K562 (cell line): Measurements from ENCODE around the gene TRPC4. TPM values are rescaled to one million over a fixed set of nuclear protein-coding genes. Genes with fewer than 3 reads are reported as not detected.

Source experiments
- ATAC-seq: fragments of 200-7000 bp; cut with Tn5 transposase; 3 replicates; pipeline ENCODE4 v1.9.1; 2020; ENCODE audit warnings: moderate library complexity
- BruUV-seq: library from RNA; stranded (reverse); fragments of 400-500 nt; replicated peaks from 2 replicates; lab custom pipeline; 2021; lab: Mats Ljungman, UMichigan
- CTCF ChIA-PET: fragments of 300-600 bp; formaldehyde crosslinking; extraction: SDS; loops from one replicate; lab custom pipeline; 2021; ENCODE audit warnings: low intra/inter-chr PET ratio; lab: Yijun Ruan, JAX
- POLR2A ChIA-PET: fragments of 300-600, 350-650 bp; sonication (Branson Sonifier 250); formaldehyde crosslinking; extraction: SDS; loops from one replicate; lab custom pipeline; 2021; ENCODE audit warnings: antibody characterized with exemption, inconsistent platforms; lab: Yijun Ruan, JAX
- DNase-seq, 4 experiments: peaks; one replicate each; pipeline versions ENCODE4 v3.0.0 to v3.0.0-alpha.2; 2011 to 2018; ENCODE audit warnings: low spot score in 3 of 4, mixed read lengths in 3 of 4; ENCODE audit errors: extremely low read depth in 1 of 4
- FAIRE-seq: peaks from 2 replicates; lab custom pipeline; 2011; peaks lifted over from hg19 to GRCh38; lab: Jason Lieb, UNC
- H2AFZ ChIP-seq: 2 replicates; pipeline ENCODE4 v1.6.0; 2011; ENCODE audit warnings: low read depth, low read length, control low read depth, inconsistent platforms
- H3K27ac ChIP-seq: fragments of 200-600 bp; 3 replicates; pipeline ENCODE4 v1.8.0; 2011; ENCODE audit warnings: low read depth, mild to moderate bottlenecking, control low read depth, inconsistent platforms, low read length, moderate library complexity, mixed read lengths; ENCODE audit errors: extremely low read depth
- H3K27me3 ChIP-seq, 2 experiments: fragments of 300-600 bp in 1 of 2; 2 replicates in 1 of 2; 3 replicates in 1 of 2; pipeline versions ENCODE4 v1.6.0 to v1.8.0; 2011; ENCODE audit warnings: inconsistent platforms in 2 of 2, low read length in 2 of 2, mild to moderate bottlenecking in 1 of 2, mixed read lengths in 1 of 2, moderate library complexity in 1 of 2; ENCODE audit not compliant: control insufficient read depth in 2 of 2, insufficient read depth in 2 of 2
- H3K36me3 ChIP-seq: fragments of 300-600 bp; 3 replicates; pipeline ENCODE4 v1.8.0; 2011; ENCODE audit warnings: mild to moderate bottlenecking, low read length, inconsistent platforms; ENCODE audit not compliant: control insufficient read depth, insufficient read depth
- H3K4me1 ChIP-seq, 2 experiments: fragments of 200-600 bp in 1 of 2; replicated peaks in 1 of 2; 2 replicates in 1 of 2; 3 replicates in 1 of 2; pipeline versions ENCODE4 v1.5.1 to v1.8.0; 2011; ENCODE audit warnings: inconsistent platforms in 2 of 2, low read length in 2 of 2, mild to moderate bottlenecking in 1 of 2, mixed read lengths in 1 of 2, moderate library complexity in 1 of 2; ENCODE audit not compliant: control insufficient read depth in 2 of 2, insufficient read depth in 2 of 2
- H3K4me2 ChIP-seq: 2 replicates; pipeline ENCODE4 v1.6.1; 2011; ENCODE audit warnings: low read length, control low read depth, inconsistent platforms, mixed read lengths; ENCODE audit not compliant: insufficient read depth
- H3K4me3 ChIP-seq: fragments of 200-600 bp; sonication (generic), shearing (Covaris generic); 2 replicates; pipeline ENCODE4 v1.5.1; 2016; ENCODE audit warnings: control low read depth, inconsistent platforms
- H3K79me2 ChIP-seq: fragments of 200-600 bp; 3 replicates; pipeline ENCODE4 v1.8.0; 2011; ENCODE audit warnings: low read length, inconsistent platforms; ENCODE audit not compliant: control insufficient read depth, insufficient read depth
- H3K9ac ChIP-seq, 2 experiments: 2 replicates each; pipeline versions ENCODE4 v1.6.0 to v1.6.1; 2011; ENCODE audit warnings: low read depth in 2 of 2, low read length in 2 of 2, control low read depth in 1 of 2, inconsistent platforms in 1 of 2, mild to moderate bottlenecking in 1 of 2, mixed read lengths in 1 of 2; ENCODE audit not compliant: insufficient read depth in 1 of 2
- H3K9me1 ChIP-seq: one replicate; pipeline ENCODE4 v1.6.0; 2011; ENCODE audit warnings: inconsistent platforms, mild to moderate bottlenecking, low read length, moderate library complexity; ENCODE audit not compliant: control insufficient read depth, insufficient read depth
- H3K9me3 ChIP-seq: replicated peaks from 2 replicates; pipeline ENCODE4 v1.5.1; 2011; ENCODE audit warnings: low read depth, low read length, inconsistent platforms; ENCODE audit not compliant: control insufficient read depth, insufficient read depth
- H4K20me1 ChIP-seq: replicated peaks from 2 replicates; pipeline ENCODE4 v1.6.1; 2011; ENCODE audit warnings: low read length, inconsistent platforms, mixed read lengths; ENCODE audit not compliant: control insufficient read depth, insufficient read depth
- BRD4 ChIP-seq: fragments of 200-600 bp; sonication (generic); IDR thresholded peaks from 2 replicates; pipeline ENCODE4 v1.6.1; 2017; ENCODE audit warnings: inconsistent platforms
- FOXO4 ChIP-seq: fragments of 450-650 bp; formaldehyde crosslinking; IDR thresholded peaks from 2 replicates; pipeline ENCODE4 v1.4.0; 2020; ENCODE audit warnings: mild to moderate bottlenecking, moderate library complexity
- LEF1 ChIP-seq: fragments of 450-650 bp; IDR thresholded peaks from 2 replicates; pipeline ENCODE4 v1.6.1; 2016; ENCODE audit warnings: mild to moderate bottlenecking
- TBP ChIP-seq: optimal IDR thresholded peaks from 2 replicates; pipeline ENCODE3; 2011; ENCODE audit warnings: low read depth, low read length, improper control_type of control experiment
- ZC3H4 ChIP-seq: sonication (generic); formaldehyde crosslinking; IDR thresholded peaks from 2 replicates; pipeline ENCODE4 v1.9.0; 2021; ENCODE audit warnings: missing genetic modification reagents, borderline replicate concordance
- WGBS: fragments of 100-300 bp; shearing (Covaris generic); methylation state at CpG from one replicate; pipeline ENCODE4 v1.1.6; 2016; ENCODE audit warnings: low coverage, mixed read lengths; ENCODE audit not compliant: insufficient coverage; ENCODE audit errors: missing lambda C conversion rate; 5-methylcytosine and 5-hydroxymethylcytosine counted together
- in situ Hi-C: fragments of 300-500 bp; cut with MboI; formaldehyde crosslinking; loops from 4 replicates; pipeline ENCODE4 v1.15.0; 2018; ENCODE audit warnings: inconsistent platforms, mixed read lengths
- intact Hi-C: fragments of 100-400 bp; cut with micrococcal nuclease; formaldehyde crosslinking; loops from 2 replicates; pipeline ENCODE4 v1.14.2; 2022
- polyA plus RNA-seq, 8 experiments: library from polyadenylated mRNA; depleted of rRNA in 4 of 8; stranded (reverse) in 5 of 8; unstranded in 3 of 8; fragments of >200 nt; fragmentation: Nextera tagmentation in 2 of 8; fragmentation: Illumina TruSeq in 1 of 8; extraction: Ambion mirVana in 2 of 8; extraction: Trizol in 1 of 8; gene quantifications; 2 replicates each; pipeline versions ENCODE4 v1.2.1 to v1.2.3, GENCODE V29; 2011 to 2014; ENCODE audit warnings: inconsistent platforms in 1 of 8, missing spikeins in 1 of 8
- total RNA-seq, 7 experiments: library from RNA; depleted of rRNA in 6 of 7; stranded (reverse); fragments of >200 nt in 6 of 7; fragmentation: Illumina TruSeq in 2 of 7; extraction: Trizol in 2 of 7; gene quantifications; 2 replicates each; pipeline versions ENCODE4 v1.2.1 to v1.2.3, GENCODE V29; 2011 to 2021; ENCODE audit warnings: low replicate concordance in 1 of 7
- TF ChIP-seq, protein P1 (sequence below): fragments of 450-650 bp; formaldehyde crosslinking; IDR thresholded peaks from 2 replicates; pipeline ENCODE4 v1.4.0; 2020; ENCODE audit warnings: mild to moderate bottlenecking
- TF ChIP-seq, protein P2 (sequence below): fragments of 450-650 bp; formaldehyde crosslinking; IDR thresholded peaks from 2 replicates; pipeline ENCODE4 v1.4.0; 2020; ENCODE audit warnings: mild to moderate bottlenecking, moderate library complexity

TRPC4 gene
- total and polyA plus RNA-seq, 9 of the 15 experiments (the other 6 are each of a cell fraction or from before 2014, with no cell fraction given), result 0.03 to 0.04 TPM; not detected in 7

- no peaks in the 10 kb centered on the region for H3K9me3 ChIP-seq
- H3K27me3 ChIP-seq, result no peaks in the 10 kb centered on the region
- H3K27ac ChIP-seq, result no peak overlapping the region
- no peaks in the 10 kb centered on the region for H3K4me1 ChIP-seq
- no TSS peak for BruUV-seq
- DNase-seq (no peak), ATAC-seq (no peak), FAIRE-seq (no peak)
- H3K36me3 ChIP-seq, result no peaks in the 10 kb centered on the region
- TF ChIP-seq LEF1, result no peak
- TF ChIP-seq BRD4, result no peak
- TF ChIP-seq, protein P1, sequence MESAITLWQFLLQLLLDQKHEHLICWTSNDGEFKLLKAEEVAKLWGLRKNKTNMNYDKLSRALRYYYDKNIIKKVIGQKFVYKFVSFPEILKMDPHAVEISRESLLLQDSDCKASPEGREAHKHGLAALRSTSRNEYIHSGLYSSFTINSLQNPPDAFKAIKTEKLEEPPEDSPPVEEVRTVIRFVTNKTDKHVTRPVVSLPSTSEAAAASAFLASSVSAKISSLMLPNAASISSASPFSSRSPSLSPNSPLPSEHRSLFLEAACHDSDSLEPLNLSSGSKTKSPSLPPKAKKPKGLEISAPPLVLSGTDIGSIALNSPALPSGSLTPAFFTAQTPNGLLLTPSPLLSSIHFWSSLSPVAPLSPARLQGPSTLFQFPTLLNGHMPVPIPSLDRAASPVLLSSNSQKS, result no peak
- intact Hi-C loops (no loop called here), in situ Hi-C loops (no loop called here)
- 0% methylated on average over 4 of the region's 4 CpGs for WGBS
- H4K20me1 ChIP-seq, result no peaks in the 10 kb centered on the region
- CTCF ChIA-PET, result no interaction called here
- H2AFZ ChIP-seq, result no peak overlapping the region
- H3K4me2 ChIP-seq, result no peak overlapping the region
- H3K9ac ChIP-seq, result no peak overlapping the region
- H3K9me1 ChIP-seq, result no peaks in the 10 kb centered on the region
- H3K79me2 ChIP-seq, result no peaks in the 10 kb centered on the region
- H3K4me3 ChIP-seq, result no peak overlapping the region
- POLR2A ChIA-PET, result no interaction called here
Measured at GRCh38 chr13:37627428-37627827, 242.1 kb downstream of the TRPC4 start.

DNA sequence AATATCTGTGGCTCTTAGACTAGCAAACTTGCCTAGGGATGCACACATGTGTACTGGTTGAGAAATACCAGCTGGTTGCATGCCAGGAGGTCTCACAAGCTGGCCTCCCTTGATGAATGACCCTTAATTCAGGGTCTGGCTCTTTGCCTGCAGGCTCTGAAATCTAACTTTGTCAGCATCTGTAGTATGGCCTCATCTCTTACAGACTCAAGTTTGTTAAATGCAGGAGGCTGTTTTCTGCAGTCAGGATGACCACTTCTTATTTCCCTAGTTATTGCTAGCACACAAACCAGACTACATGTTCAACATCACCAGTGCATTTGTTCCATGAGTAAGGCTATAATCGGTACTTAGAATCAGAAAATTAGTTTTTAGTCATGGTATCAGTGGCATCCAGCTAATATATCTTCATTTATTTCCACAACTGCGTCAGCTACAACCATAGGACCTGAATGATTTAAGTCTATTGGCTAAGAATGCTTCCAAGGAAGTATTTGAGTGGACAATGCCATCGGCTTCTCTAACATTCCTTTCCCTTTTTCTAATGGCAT, 247.7 kb downstream of the TRPC4 start:
- CTCF ChIA-PET, result no interaction called here
- no peak overlapping the region for H3K4me3 ChIP-seq

More for the DNA sequence above, 247.7 kb downstream of the TRPC4 start:
- Histone ChIP-seq H3K4me1 (no peaks in the 10 kb centered on the region), H3K79me2 (no peaks in the 10 kb centered on the region), H3K27ac (no peak overlapping the region), H4K20me1 (no peaks in the 10 kb centered on the region), H2AFZ (no peak overlapping the region), H3K4me2 (no peak overlapping the region), H3K9me1 (no peaks in the 10 kb centered on the region), H3K36me3 (no peaks in the 10 kb centered on the region), H3K27me3 (no peaks in the 10 kb centered on the region), H3K9me3 (no peaks in the 10 kb centered on the region), H3K9ac (no peak overlapping the region)
- FAIRE-seq (no peak), ATAC-seq (no peak), DNase-seq (no peak)
- POLR2A ChIA-PET, result no interaction called here
- intact Hi-C loops (no loop called here), in situ Hi-C loops (loop anchor here (25.0 kb wide), 1 partner anchor 510 kb away; the partner anchor contains the start of gene CSNK1A1L)
- no TSS peak for BruUV-seq
- TF ChIP-seq ZC3H4 (CRISPR knock-in tag) (no peak), FOXO4 (CRISPR knock-in tag) (no peak), TBP (no peak)
- TF ChIP-seq, protein P2, sequence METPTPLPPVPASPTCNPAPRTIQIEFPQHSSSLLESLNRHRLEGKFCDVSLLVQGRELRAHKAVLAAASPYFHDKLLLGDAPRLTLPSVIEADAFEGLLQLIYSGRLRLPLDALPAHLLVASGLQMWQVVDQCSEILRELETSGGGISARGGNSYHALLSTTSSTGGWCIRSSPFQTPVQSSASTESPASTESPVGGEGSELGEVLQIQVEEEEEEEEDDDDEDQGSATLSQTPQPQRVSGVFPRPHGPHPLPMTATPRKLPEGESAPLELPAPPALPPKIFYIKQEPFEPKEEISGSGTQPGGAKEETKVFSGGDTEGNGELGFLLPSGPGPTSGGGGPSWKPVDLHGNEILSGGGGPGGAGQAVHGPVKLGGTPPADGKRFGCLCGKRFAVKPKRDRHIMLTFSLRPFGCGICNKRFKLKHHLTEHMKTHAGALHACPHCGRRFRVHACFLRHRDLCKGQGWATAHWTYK (CRISPR knock-in tag), result no peak
- WGBS, result 2% methylated on average over 3 of the region's 3 CpGs
